ENCODE measurements around the gene CYP26B1. TPM values are rescaled to one million over a fixed set of nuclear protein-coding genes. Genes with fewer than 3 reads are reported as not detected.

The CYP26B1 gene
- total RNA-seq, 2 donors from 2014 or later, result 0.91 to 68.2 TPM

- H3K4me3 ChIP-seq, result no peak overlapping the region
- 93% methylated on average over 15 of the region's 15 CpGs for WGBS
- intact Hi-C loops (cut with DNase I), result no loop called here
- H3K4me1 ChIP-seq (replicated peaks), result no peaks in the 10 kb centered on the region
- H3K27me3 ChIP-seq (replicated peaks; ENCODE audit: insufficient read depth), result no peaks in the 10 kb centered on the region
- H3K36me3 ChIP-seq, result no peaks in the 10 kb centered on the region
- H3K27ac ChIP-seq, result no peak overlapping the region
- no peaks in the 10 kb centered on the region for H3K9me3 ChIP-seq
- no peak for DNase-seq (ENCODE audit: low spot score)
- TF ChIP-seq POLR2AphosphoS5 (IDR thresholded peaks at IDR 0.05) (no peak), POLR2A (IDR thresholded peaks at IDR 0.05) (no peak), CTCF (IDR thresholded peaks at IDR 0.05) (no peak)
These were observed 33.6 kb downstream of the CYP26B1 start for GRCh38 chr2:72113847-72114692.

GRCh38 chr2:72112981-72113846 lies 34.4 kb downstream of the CYP26B1 start:
- no peak for DNase-seq (ENCODE audit: low spot score)
- Histone ChIP-seq H3K4me1 (replicated peaks) (no peaks in the 10 kb centered on the region), H3K36me3 (no peaks in the 10 kb centered on the region), H3K27ac (no peak overlapping the region), H3K4me3 (no peak overlapping the region), H3K9me3 (no peaks in the 10 kb centered on the region), H3K27me3 (replicated peaks; ENCODE audit: insufficient read depth) (no peaks in the 10 kb centered on the region)
- intact Hi-C loops (cut with DNase I), result no loop called here
- TF ChIP-seq POLR2AphosphoS5 (IDR thresholded peaks at IDR 0.05) (no peak), CTCF (IDR thresholded peaks at IDR 0.05) (no peak), POLR2A (IDR thresholded peaks at IDR 0.05) (no peak)
- 92% methylated on average over 10 of the region's 12 CpGs for WGBS

GRCh38 chr2:72112401-72112800 lies 35.3 kb downstream of the CYP26B1 start:
- Histone ChIP-seq H3K36me3 (no peaks in the 10 kb centered on the region), H3K4me3 (no peak overlapping the region), H3K9me3 (no peaks in the 10 kb centered on the region), H3K27ac (no peak overlapping the region), H3K4me1 (replicated peaks) (no peaks in the 10 kb centered on the region), H3K27me3 (replicated peaks; ENCODE audit: insufficient read depth) (no peaks in the 10 kb centered on the region)
- DNase-seq (ENCODE audit: low spot score), result no peak
- 96% methylated on average over 6 of the region's 6 CpGs for WGBS
- intact Hi-C loops (cut with DNase I), result no loop called here
- no peak for TF ChIP-seq CTCF (IDR thresholded peaks at IDR 0.05)
- TF ChIP-seq POLR2AphosphoS5 (IDR thresholded peaks at IDR 0.05), result no peak
- no peak for TF ChIP-seq POLR2A (IDR thresholded peaks at IDR 0.05)

GRCh38 chr2:72111061-72111460 lies 36.6 kb downstream of the CYP26B1 start:
- H3K27ac ChIP-seq, result no peak overlapping the region
- no peaks in the 10 kb centered on the region for H3K4me1 ChIP-seq (replicated peaks)
- H3K9me3 ChIP-seq, result no peaks in the 10 kb centered on the region
- no peaks in the 10 kb centered on the region for H3K36me3 ChIP-seq
- intact Hi-C loops (cut with DNase I), result no loop called here
- TF ChIP-seq POLR2A (IDR thresholded peaks at IDR 0.05), result no peak
- TF ChIP-seq CTCF (IDR thresholded peaks at IDR 0.05), result no peak
- TF ChIP-seq POLR2AphosphoS5 (IDR thresholded peaks at IDR 0.05), result no peak
- 97% methylated on average over 3 of the region's 3 CpGs for WGBS
- no peaks in the 10 kb centered on the region for H3K27me3 ChIP-seq (replicated peaks; ENCODE audit: insufficient read depth)
- no peak for DNase-seq (ENCODE audit: low spot score)
- no peak overlapping the region for H3K4me3 ChIP-seq

Measured in prostate gland (tissue), 2 donors.